Sigmoid colon (tissue), 4 donors: ENCODE results near the gene KIF13A.

Experiments used
- POLR2AphosphoS5 ChIP-seq, 4 donors: sonication (generic); formaldehyde crosslinking; IDR thresholded peaks; one replicate each; pipeline ENCODE4 v1.6.1; 2017; ENCODE audit warnings: antibody characterized with exemption in 4 of 4
- TF ChIP-seq, protein P1 (sequence below), 4 experiments: fragments of 450-650 bp in 3 of 4; fragments of 200-600 bp in 1 of 4; IDR thresholded peaks; one replicate each; pipeline ENCODE4 v1.5.1; 2016 to 2019; ENCODE audit warnings: antibody characterized with exemption in 4 of 4, mild to moderate bottlenecking in 3 of 4, moderate library complexity in 2 of 4

DNA sequence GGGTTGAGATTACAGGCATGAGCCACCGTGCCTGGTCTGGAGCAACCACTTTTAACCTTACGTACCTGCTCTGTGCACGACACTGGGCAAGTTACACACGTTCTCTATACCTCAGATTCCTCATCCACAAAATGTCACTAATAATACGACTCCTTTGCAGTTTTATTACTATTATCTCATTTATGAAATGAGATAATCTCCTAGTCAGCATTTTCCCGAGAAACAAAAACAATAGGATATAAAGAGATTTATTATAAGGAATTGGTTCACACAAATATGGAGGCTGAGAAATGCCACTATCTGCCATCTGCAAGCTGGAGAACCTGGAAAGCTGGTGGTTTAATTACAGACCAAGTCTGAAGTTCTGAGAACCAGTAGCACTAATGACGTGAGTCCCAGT is 12.0 kb upstream of the KIF13A start:
- TF ChIP-seq, protein P1, sequence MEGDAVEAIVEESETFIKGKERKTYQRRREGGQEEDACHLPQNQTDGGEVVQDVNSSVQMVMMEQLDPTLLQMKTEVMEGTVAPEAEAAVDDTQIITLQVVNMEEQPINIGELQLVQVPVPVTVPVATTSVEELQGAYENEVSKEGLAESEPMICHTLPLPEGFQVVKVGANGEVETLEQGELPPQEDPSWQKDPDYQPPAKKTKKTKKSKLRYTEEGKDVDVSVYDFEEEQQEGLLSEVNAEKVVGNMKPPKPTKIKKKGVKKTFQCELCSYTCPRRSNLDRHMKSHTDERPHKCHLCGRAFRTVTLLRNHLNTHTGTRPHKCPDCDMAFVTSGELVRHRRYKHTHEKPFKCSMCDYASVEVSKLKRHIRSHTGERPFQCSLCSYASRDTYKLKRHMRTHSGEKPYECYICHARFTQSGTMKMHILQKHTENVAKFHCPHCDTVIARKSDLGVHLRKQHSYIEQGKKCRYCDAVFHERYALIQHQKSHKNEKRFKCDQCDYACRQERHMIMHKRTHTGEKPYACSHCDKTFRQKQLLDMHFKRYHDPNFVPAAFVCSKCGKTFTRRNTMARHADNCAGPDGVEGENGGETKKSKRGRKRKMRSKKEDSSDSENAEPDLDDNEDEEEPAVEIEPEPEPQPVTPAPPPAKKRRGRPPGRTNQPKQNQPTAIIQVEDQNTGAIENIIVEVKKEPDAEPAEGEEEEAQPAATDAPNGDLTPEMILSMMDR (IDR thresholded peaks at IDR 0.05), result no peak
- TF ChIP-seq POLR2AphosphoS5 (IDR thresholded peaks at IDR 0.05), result no peak
